Measurements from ENCODE around the gene UBAC2. TPM values are rescaled to one million over a fixed set of nuclear protein-coding genes. Genes with fewer than 3 reads are reported as not detected.

UBAC2 gene
- polyA plus RNA-seq, 1 experiment, result 71.4 TPM

- Histone ChIP-seq H3K27me3 (ENCODE audit: control insufficient read depth, insufficient read depth, low read length) (no peaks in the 10 kb centered on the region), H3K4me3 (ENCODE audit: low read depth, low read length) (no peak overlapping the region), H3K9me3 (ENCODE audit: control insufficient read depth, insufficient read depth, low read length) (no peaks in the 10 kb centered on the region), H3K27ac (ENCODE audit: low read depth, low read length) (no peak overlapping the region)
- TF ChIP-seq CTCF (IDR thresholded peaks at IDR 0.05; ENCODE audit: low read depth, low read length), result no peak
- ChIA-PET POLR2A (interaction anchor here (0.8 kb wide), 1 partner anchor 100 kb away, joined by 7 read pairs; no protein-coding TSS in a partner anchor), CTCF (no interaction called here)
- no peak for DNase-seq (ENCODE audit: low read depth, low spot score)
Measured at GRCh38 chr13:99374169-99374991, 173.7 kb downstream of the UBAC2 start.

- DNase-seq (ENCODE audit: low read depth, low spot score), result no peak
- no peaks in the 10 kb centered on the region for H3K27me3 ChIP-seq (ENCODE audit: control insufficient read depth, insufficient read depth, low read length)
- POLR2A ChIA-PET, result interaction anchor here (0.8 kb wide), 1 partner anchor 101 kb away, joined by 7 read pairs; no protein-coding TSS in a partner anchor
- CTCF ChIA-PET, result interaction anchor here (2.3 kb wide), 1 partner anchor 105 kb away, joined by 8 read pairs; no protein-coding TSS in a partner anchor
- no peak overlapping the region for H3K27ac ChIP-seq (ENCODE audit: low read depth, low read length)
- H3K4me3 ChIP-seq (ENCODE audit: low read depth, low read length), result no peak overlapping the region
- no peaks in the 10 kb centered on the region for H3K9me3 ChIP-seq (ENCODE audit: control insufficient read depth, insufficient read depth, low read length)
- TF ChIP-seq CTCF (IDR thresholded peaks at IDR 0.05; ENCODE audit: low read depth, low read length), result no peak
Measured at GRCh38 chr13:99374994-99375737, 174.5 kb downstream of the UBAC2 start.

GRCh38 chr13:99375738-99376080 lies 175.1 kb downstream of the UBAC2 start:
- POLR2A ChIA-PET, result no interaction called here
- no peak for TF ChIP-seq CTCF (IDR thresholded peaks at IDR 0.05; ENCODE audit: low read depth, low read length)
- Histone ChIP-seq H3K9me3 (ENCODE audit: control insufficient read depth, insufficient read depth, low read length) (no peaks in the 10 kb centered on the region), H3K27me3 (ENCODE audit: control insufficient read depth, insufficient read depth, low read length) (no peaks in the 10 kb centered on the region), H3K27ac (ENCODE audit: low read depth, low read length) (no peak overlapping the region), H3K4me3 (ENCODE audit: low read depth, low read length) (no peak overlapping the region)
- no peak for DNase-seq (ENCODE audit: low read depth, low spot score)
- CTCF ChIA-PET, result interaction anchor here (0.6 to 2.3 kb wide), 2 partner anchors 38 to 106 kb away, joined by 6 to 8 read pairs; no protein-coding TSS in a partner anchor

DNA sequence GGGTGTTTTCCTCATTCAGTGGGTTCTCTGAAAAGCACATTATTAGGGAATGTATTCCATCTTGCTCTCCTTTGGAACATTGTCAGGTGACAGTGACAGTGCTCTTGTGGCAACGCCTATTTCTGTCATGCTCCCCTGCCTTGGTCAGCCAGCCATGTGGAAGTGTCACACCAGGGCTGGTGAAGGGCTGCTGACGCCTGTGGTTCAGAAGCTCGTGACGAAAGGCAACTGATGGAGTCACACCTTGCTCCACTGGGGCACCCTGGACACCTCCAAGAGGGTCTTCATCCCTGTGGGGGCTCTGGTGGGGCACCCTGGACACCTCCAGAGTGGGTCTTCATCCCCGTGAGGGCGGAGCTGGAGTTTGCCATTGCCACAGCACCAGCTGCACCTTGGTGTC lies 175.5 kb downstream of the UBAC2 start:
- Histone ChIP-seq H3K27me3 (ENCODE audit: control insufficient read depth, insufficient read depth, low read length) (no peaks in the 10 kb centered on the region), H3K4me3 (ENCODE audit: low read depth, low read length) (no peak overlapping the region), H3K27ac (ENCODE audit: low read depth, low read length) (no peak overlapping the region), H3K9me3 (ENCODE audit: control insufficient read depth, insufficient read depth, low read length) (no peaks in the 10 kb centered on the region)
- POLR2A ChIA-PET, result no interaction called here
- no peak for DNase-seq (ENCODE audit: low read depth, low spot score)
- CTCF ChIA-PET, result interaction anchor here (0.6 to 2.3 kb wide), 2 partner anchors 39 to 106 kb away, joined by 6 to 8 read pairs; no protein-coding TSS in a partner anchor
- TF ChIP-seq CTCF (IDR thresholded peaks at IDR 0.05; ENCODE audit: low read depth, low read length), result no peak

DNA sequence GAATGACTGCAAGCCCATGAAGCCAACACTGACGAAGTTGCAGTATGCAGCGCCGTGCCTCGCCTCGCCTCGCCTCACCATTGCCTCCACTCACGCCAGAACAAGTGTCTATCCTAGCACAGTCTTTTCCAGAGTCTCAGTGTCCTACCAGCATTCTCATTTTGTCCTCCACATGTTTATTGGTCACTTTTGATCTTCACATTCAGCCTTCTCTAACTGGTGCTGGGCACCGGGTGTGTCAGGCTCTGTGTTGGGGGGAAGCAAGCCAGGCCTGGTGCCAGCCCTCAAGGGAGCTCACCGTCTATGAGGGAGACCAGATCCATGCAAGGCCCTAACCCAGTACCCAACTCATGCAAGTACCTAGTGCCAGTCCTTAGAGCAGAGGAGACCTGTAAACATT lies 176.3 kb downstream of the UBAC2 start:
- no peaks in the 10 kb centered on the region for H3K27me3 ChIP-seq (ENCODE audit: control insufficient read depth, insufficient read depth, low read length)
- H3K4me3 ChIP-seq (ENCODE audit: low read depth, low read length), result no peak overlapping the region
- POLR2A ChIA-PET, result no interaction called here
- no peak for DNase-seq (ENCODE audit: low read depth, low spot score)
- no peak overlapping the region for H3K27ac ChIP-seq (ENCODE audit: low read depth, low read length)
- no peak for TF ChIP-seq CTCF (IDR thresholded peaks at IDR 0.05; ENCODE audit: low read depth, low read length)
- H3K9me3 ChIP-seq (ENCODE audit: control insufficient read depth, insufficient read depth, low read length), result no peaks in the 10 kb centered on the region
- CTCF ChIA-PET, result interaction anchor here (0.6 to 2.3 kb wide), 2 partner anchors 107 to 230 kb away, joined by 3 to 8 read pairs; no protein-coding TSS in a partner anchor

Measured in AG04450 (cell line).